A549 treated with AZD2906 at 1 μM for 4 hours (cell line): ENCODE data around the gene CT45A7. TPM values are rescaled to one million over a fixed set of nuclear protein-coding genes. Genes with fewer than 3 reads are reported as not detected.

Experiments
- total RNA-seq: library from RNA; stranded (reverse); fragments of 200-300 nt; extraction: Qiagen RNA extraction; gene quantifications from 5 replicates; pipeline ENCODE4 v1.2.3, GENCODE V29; 2022

Gene CT45A7, protein sequence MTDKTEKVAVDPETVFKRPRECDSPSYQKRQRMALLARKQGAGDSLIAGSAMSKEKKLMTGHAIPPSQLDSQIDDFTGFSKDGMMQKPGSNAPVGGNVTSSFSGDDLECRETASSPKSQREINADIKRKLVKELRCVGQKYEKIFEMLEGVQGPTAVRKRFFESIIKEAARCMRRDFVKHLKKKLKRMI
- total RNA-seq = not detected in 5 replicates

DNA sequence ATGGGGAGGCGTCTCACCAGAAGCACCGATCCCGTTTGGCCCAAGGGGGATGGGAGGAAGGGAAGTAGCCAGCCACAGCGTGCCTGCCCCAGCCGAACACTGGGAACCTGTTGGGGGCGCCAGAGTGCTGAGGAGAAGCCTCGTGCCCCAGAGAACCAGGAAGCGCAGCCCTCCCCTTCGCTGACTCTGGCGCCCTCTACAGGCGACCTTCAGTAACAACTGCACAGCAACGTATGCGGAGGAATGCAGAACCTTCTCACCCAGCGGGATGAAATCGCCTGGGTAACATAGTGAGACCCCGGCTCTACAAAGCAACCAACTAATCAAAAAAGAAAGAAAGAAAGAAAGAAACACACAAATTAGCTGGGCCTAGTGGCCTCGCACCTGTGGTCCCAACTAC lies at the start of gene CT45A7:
Gene CT45A7, minus strand, starts transcription at position 101 of the 400 bp plus-strand sequence. CDS start 3,747 bp downstream, outside the sequence.

DNA sequence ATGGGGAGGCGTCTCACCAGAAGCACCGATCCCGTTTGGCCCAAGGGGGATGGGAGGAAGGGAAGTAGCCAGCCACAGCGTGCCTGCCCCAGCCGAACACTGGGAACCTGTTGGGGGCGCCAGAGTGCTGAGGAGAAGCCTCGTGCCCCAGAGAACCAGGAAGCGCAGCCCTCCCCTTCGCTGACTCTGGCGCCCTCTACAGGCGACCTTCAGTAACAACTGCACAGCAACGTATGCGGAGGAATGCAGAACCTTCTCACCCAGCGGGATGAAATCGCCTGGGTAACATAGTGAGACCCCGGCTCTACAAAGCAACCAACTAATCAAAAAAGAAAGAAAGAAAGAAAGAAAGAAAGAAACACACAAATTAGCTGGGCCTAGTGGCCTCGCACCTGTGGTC lies 34.6 kb upstream of the CT45A7 start, which contains the start of gene CT45A9:
Gene CT45A9, minus strand, starts transcription at position 101 of the 400 bp plus-strand sequence. CDS start 3,751 bp downstream, outside the sequence.

DNA sequence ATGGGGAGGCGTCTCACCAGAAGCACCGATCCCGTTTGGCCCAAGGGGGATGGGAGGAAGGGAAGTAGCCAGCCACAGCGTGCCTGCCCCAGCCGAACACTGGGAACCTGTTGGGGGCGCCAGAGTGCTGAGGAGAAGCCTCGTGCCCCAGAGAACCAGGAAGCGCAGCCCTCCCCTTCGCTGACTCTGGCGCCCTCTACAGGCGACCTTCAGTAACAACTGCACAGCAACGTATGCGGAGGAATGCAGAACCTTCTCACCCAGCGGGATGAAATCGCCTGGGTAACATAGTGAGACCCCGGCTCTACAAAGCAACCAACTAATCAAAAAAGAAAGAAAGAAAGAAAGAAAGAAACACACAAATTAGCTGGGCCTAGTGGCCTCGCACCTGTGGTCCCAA lies 17.4 kb upstream of the CT45A7 start, which contains the start of gene CT45A8:
Gene CT45A8, minus strand, starts transcription at position 101 of the 400 bp plus-strand sequence. CDS start 3,755 bp downstream, outside the sequence.

DNA sequence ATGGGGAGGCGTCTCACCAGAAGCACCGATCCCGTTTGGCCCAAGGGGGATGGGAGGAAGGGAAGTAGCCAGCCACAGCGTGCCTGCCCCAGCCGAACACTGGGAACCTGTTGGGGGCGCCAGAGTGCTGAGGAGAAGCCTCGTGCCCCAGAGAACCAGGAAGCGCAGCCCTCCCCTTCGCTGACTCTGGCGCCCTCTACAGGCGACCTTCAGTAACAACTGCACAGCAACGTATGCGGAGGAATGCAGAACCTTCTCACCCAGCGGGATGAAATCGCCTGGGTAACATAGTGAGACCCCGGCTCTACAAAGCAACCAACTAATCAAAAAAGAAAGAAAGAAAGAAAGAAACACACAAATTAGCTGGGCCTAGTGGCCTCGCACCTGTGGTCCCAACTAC lies 17.2 kb downstream of the CT45A7 start, which contains the start of gene CT45A2:
Gene CT45A2, minus strand, starts transcription at position 101 of the 400 bp plus-strand sequence. CDS start 3,747 bp downstream, outside the sequence.

DNA sequence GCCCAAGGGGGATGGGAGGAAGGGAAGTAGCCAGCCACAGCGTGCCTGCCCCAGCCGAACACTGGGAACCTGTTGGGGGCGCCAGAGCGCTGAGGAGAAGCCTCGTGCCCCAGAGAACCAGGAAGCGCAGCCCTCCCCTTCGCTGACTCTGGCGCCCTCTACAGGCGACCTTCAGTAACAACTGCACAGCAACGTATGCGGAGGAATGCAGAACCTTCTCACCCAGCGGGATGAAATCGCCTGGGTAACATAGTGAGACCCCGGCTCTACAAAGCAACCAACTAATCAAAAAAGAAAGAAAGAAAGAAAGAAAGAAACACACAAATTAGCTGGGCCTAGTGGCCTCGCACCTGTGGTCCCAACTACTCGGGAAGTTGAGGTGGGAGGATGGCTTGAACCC lies 34.4 kb downstream of the CT45A7 start, which contains the start of gene CT45A6:
Gene CT45A6, minus strand, starts transcription at position 101 of the 400 bp plus-strand sequence. CDS start 3,794 bp downstream, outside the sequence.

DNA sequence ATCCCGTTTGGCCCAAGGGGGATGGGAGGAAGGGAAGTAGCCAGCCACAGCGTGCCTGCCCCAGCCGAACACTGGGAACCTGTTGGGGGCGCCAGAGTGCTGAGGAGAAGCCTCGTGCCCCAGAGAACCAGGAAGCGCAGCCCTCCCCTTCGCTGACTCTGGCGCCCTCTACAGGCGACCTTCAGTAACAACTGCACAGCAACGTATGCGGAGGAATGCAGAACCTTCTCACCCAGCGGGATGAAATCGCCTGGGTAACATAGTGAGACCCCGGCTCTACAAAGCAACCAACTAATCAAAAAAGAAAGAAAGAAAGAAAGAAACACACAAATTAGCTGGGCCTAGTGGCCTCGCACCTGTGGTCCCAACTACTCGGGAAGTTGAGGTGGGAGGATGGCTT lies 51.7 kb downstream of the CT45A7 start, which contains the start of gene CT45A5:
Gene CT45A5, minus strand, starts transcription at position 101 of the 400 bp plus-strand sequence. CDS start 3,774 bp downstream, outside the sequence.

Other genes starting within 250 kb of the CT45A7 start
- gene CT45A1, start 123.6 kb downstream of the CT45A7 start, total RNA-seq = 0.07 TPM in 1 of 5 replicates, not detected in the others
- 0.15 to 0.29 TPM (median 0.19 TPM) in 4 of 5 replicates, not detected in the other for gene CT45A3, start 69.1 kb downstream of the CT45A7 start, total RNA-seq
- 0.08 to 0.13 TPM (median 0.09 TPM) in 3 of 5 replicates, not detected in the others for gene CT45A5, start 51.8 kb downstream of the CT45A7 start, total RNA-seq
- gene CT45A6, start 34.5 kb downstream of the CT45A7 start, total RNA-seq = not detected in 5 replicates
- not detected in 5 replicates for gene CT45A2, start 17.3 kb downstream of the CT45A7 start, total RNA-seq
- not detected in 5 replicates for gene CT45A8, start 17.3 kb upstream of the CT45A7 start, total RNA-seq
- not detected in 5 replicates for gene CT45A9, start 34.5 kb upstream of the CT45A7 start, total RNA-seq
- 0.19 to 0.56 TPM (median 0.32 TPM) in 4 of 5 replicates, not detected in the other for gene CT45A10, start 56.2 kb upstream of the CT45A7 start, total RNA-seq
- gene SAGE1, start 56.4 kb upstream of the CT45A7 start, total RNA-seq = 0.02 to 0.03 TPM (median 0.03 TPM) in 4 of 5 replicates, not detected in the other
- gene MMGT1, start 136.7 kb upstream of the CT45A7 start, total RNA-seq = 15.8 to 18.3 TPM (median 17.7 TPM) in 5 replicates
- 7.3 to 9.7 TPM (median 8.5 TPM) in 5 replicates for gene SLC9A6, start 148.2 kb upstream of the CT45A7 start, total RNA-seq